GM13976 (cell line): ENCODE data around the gene SLFN13.
"Not testable (repeated sequence)": the region's sequence is repeated elsewhere in the genome, so short reads cannot be mapped to it uniquely, and the experiment has no call there.

Experiments
- DNase-seq: peaks from one replicate; pipeline ENCODE4 v3.0.0; 2012; ENCODE audit warnings: low spot score
- CTCF ChIP-seq: IDR thresholded peaks from 2 replicates; pipeline ENCODE4 v1.5.1; 2012; ENCODE audit warnings: borderline replicate concordance, mild to moderate bottlenecking; ENCODE audit not compliant: insufficient read depth; ENCODE audit errors: extremely low read depth, missing control alignments, control extremely low read depth
- in situ Hi-C: fragments of 300-500 bp; cut with MboI; formaldehyde crosslinking; loops from one replicate; pipeline ENCODE4 v1.12.0; 2022; ENCODE audit warnings: low sequenced_read_pairs, mixed read lengths, inconsistent platforms; ENCODE audit not compliant: unreplicated experiment

Gene SLFN13

GRCh38 chr17:35467824-35468223, 19.3 kb upstream of the SLFN13 start:
- DNase-seq: no peak
- TF ChIP-seq CTCF: no peak
- in situ Hi-C loops: no loop called here

- in situ Hi-C loops: no loop called here
- DNase-seq: peak; percentile 88
- TF ChIP-seq CTCF: no peak
These were observed 11.8 kb upstream of the SLFN13 start for GRCh38 chr17:35460354-35460851.

GRCh38 chr17:35454035-35454434, 5.5 kb upstream of the SLFN13 start:
- DNase-seq, in situ Hi-C loops: not testable (repeated sequence)

GRCh38 chr17:35453171-35453570, 4.6 kb upstream of the SLFN13 start:
- DNase-seq: no peak
- in situ Hi-C loops: no loop called here
- no peak for TF ChIP-seq CTCF

DNA sequence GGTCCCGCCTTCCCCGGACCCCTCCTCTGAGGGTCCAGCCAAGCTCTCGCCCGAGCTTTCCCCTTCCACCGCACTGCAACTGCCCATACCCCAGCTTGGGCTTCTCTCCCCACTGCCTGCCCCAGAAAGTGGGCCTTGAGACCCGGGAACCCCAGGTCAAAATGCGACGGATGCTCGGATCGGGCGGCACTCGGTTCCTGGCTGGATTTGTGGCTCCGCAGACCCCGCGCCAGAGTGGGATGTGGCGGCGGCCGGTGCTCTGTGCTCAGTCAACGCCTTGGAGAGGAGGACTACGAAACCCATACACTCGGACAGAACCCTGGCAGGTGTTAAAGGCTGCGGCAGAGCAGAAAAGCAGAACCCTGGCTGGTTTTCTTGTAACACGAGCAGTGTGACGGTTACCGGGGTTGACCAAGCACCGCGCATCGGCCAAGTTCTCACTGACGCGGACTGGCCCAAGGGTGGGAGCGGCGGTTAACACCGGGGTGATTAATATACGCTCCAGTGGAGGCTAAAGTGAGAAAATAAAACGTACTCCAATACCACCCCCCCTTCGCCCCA, 885 bp upstream of the SLFN13 start:
- in situ Hi-C loops: no loop called here
- no peak for TF ChIP-seq CTCF

DNA sequence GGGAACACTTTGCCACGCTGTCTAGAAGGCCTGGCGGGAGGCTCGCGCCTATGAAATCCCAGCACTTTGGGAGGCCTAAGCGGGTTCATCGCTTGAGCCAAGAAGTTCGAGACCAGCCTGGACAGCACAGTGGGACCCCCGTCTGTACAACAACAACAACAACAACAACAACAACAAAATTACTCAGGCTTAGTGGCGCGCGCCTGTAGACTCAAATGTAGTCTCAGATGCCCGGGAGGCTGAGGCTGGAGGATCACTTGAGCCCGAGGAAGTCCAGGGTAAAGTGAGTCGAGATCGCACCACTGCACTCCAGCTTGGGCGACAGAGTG, 297 bp upstream of the SLFN13 start:
- in situ Hi-C loops: no loop called here
- no peak for TF ChIP-seq CTCF
- no peak for DNase-seq

More for the DNA sequence above, 885 bp upstream of the SLFN13 start:
- peak; percentile 57 for DNase-seq

DNA sequence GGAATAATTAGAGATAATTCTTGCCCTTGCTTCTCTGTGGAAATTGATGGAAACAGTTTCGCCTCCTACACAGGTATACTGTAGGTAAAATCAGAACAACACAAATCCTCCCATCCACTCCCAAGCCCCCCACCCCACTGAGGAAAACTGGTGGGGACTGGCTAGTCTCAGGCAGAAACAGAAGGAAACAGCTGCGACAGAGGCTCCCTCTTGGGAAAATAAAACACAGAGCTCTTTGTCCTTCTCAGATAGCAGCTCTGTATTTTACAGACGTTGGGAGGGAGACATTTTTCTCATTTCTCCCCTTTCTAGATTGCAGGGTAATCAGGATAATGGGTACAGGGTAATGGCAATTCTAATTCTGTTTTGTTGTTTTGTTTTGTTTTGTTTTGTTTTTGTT, 1.1 kb downstream of the SLFN13 start:
- no peak for DNase-seq
- in situ Hi-C loops: no loop called here
- no peak for TF ChIP-seq CTCF
